Measurements from ENCODE around the gene GABRG3. TPM values are rescaled to one million over a fixed set of nuclear protein-coding genes. Genes with fewer than 3 reads are reported as not detected.

Gene GABRG3
- polyA plus RNA-seq, 1 donor (not counting 4 experiments of a cell fraction or from before 2014, with no cell fraction given), result not detected

- Histone ChIP-seq H4K20me1 (ENCODE audit: control insufficient read depth, extremely low read depth, insufficient read depth, low read length) (no peaks in the 10 kb centered on the region), H3K4me2 (ENCODE audit: control insufficient read depth, extremely low read depth, insufficient read depth, low read depth, low read length) (no peak overlapping the region), H3K27ac (ENCODE audit: control insufficient read depth, insufficient read depth, low read length) (no peak overlapping the region), H3K36me3 (ENCODE audit: control insufficient read depth in 2 of 2, extremely low read depth in 1 of 2, insufficient read depth in 2 of 2, low read length in 2 of 2) (no peaks in the 10 kb centered on the region), H3K9me1 (ENCODE audit: control insufficient read depth, extremely low read depth, insufficient read depth, low read length) (no peaks in the 10 kb centered on the region), H3K9ac (ENCODE audit: control insufficient read depth, extremely low read depth, insufficient read depth, low read length) (no peak overlapping the region), H3K4me1 (ENCODE audit: control insufficient read depth, extremely low read depth, insufficient read depth, low read length) (peaks cover 28% of the 10 kb centered on the region), H3K27me3 (ENCODE audit: control insufficient read depth, extremely low read depth, insufficient read depth, low read length) (no peaks in the 10 kb centered on the region), H3K9me3 (ENCODE audit: control insufficient read depth, low read depth, low read length) (no peaks in the 10 kb centered on the region), H2AFZ (ENCODE audit: control insufficient read depth, low read length) (no peak overlapping the region), H3K79me2 (ENCODE audit: control insufficient read depth, insufficient read depth, low read length) (no peaks in the 10 kb centered on the region), H3K4me3 (ENCODE audit: control insufficient read depth in 2 of 3, extremely low read depth in 1 of 3, insufficient read depth in 2 of 3, low read depth in 1 of 3, low read length in 3 of 3) (no peak overlapping the region)
- TF ChIP-seq, protein P1, sequence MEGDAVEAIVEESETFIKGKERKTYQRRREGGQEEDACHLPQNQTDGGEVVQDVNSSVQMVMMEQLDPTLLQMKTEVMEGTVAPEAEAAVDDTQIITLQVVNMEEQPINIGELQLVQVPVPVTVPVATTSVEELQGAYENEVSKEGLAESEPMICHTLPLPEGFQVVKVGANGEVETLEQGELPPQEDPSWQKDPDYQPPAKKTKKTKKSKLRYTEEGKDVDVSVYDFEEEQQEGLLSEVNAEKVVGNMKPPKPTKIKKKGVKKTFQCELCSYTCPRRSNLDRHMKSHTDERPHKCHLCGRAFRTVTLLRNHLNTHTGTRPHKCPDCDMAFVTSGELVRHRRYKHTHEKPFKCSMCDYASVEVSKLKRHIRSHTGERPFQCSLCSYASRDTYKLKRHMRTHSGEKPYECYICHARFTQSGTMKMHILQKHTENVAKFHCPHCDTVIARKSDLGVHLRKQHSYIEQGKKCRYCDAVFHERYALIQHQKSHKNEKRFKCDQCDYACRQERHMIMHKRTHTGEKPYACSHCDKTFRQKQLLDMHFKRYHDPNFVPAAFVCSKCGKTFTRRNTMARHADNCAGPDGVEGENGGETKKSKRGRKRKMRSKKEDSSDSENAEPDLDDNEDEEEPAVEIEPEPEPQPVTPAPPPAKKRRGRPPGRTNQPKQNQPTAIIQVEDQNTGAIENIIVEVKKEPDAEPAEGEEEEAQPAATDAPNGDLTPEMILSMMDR (optimal IDR thresholded peaks at IDR 0.05 in 1 of 3, IDR thresholded peaks at IDR 0.05 in 1 of 3, conservative IDR thresholded peaks at IDR 0.05 in 1 of 3; ENCODE audit: extremely low read depth in 1 of 3, insufficient read depth in 2 of 3, low read length in 3 of 3), result no peak
- no peak for TF ChIP-seq EZH2 (IDR thresholded peaks at IDR 0.05; ENCODE audit: low read length)
- dilution Hi-C loops (cut with MboI; ENCODE audit: extremely low pct_ligation_motif_present, low sequenced_read_pairs), result no loop called here
- FAIRE-seq (no peak), DNase-seq (ENCODE audit: low read depth, low spot score) (no peak)
These were observed 510.8 kb downstream of the GABRG3 start for GRCh38 chr15:27481768-27482167.

- Histone ChIP-seq H3K9ac (ENCODE audit: control insufficient read depth, extremely low read depth, insufficient read depth, low read length) (no peak overlapping the region), H3K9me1 (ENCODE audit: control insufficient read depth, extremely low read depth, insufficient read depth, low read length) (no peaks in the 10 kb centered on the region), H3K4me2 (ENCODE audit: control insufficient read depth, extremely low read depth, insufficient read depth, low read depth, low read length) (no peak overlapping the region), H3K79me2 (ENCODE audit: control insufficient read depth, insufficient read depth, low read length) (no peaks in the 10 kb centered on the region), H3K4me3 (ENCODE audit: control insufficient read depth in 2 of 3, extremely low read depth in 1 of 3, insufficient read depth in 2 of 3, low read depth in 1 of 3, low read length in 3 of 3) (no peak overlapping the region), H3K36me3 (ENCODE audit: control insufficient read depth in 2 of 2, extremely low read depth in 1 of 2, insufficient read depth in 2 of 2, low read length in 2 of 2) (no peaks in the 10 kb centered on the region), H3K9me3 (ENCODE audit: control insufficient read depth, low read depth, low read length) (no peaks in the 10 kb centered on the region), H4K20me1 (ENCODE audit: control insufficient read depth, extremely low read depth, insufficient read depth, low read length) (no peaks in the 10 kb centered on the region), H3K27me3 (ENCODE audit: control insufficient read depth, extremely low read depth, insufficient read depth, low read length) (no peaks in the 10 kb centered on the region), H3K4me1 (ENCODE audit: control insufficient read depth, extremely low read depth, insufficient read depth, low read length) (peaks cover 33% of the 10 kb centered on the region), H2AFZ (ENCODE audit: control insufficient read depth, low read length) (no peak overlapping the region), H3K27ac (ENCODE audit: control insufficient read depth, insufficient read depth, low read length) (no peak overlapping the region)
- TF ChIP-seq, protein P1 (optimal IDR thresholded peaks at IDR 0.05 in 1 of 3, IDR thresholded peaks at IDR 0.05 in 1 of 3, conservative IDR thresholded peaks at IDR 0.05 in 1 of 3; ENCODE audit: extremely low read depth in 1 of 3, insufficient read depth in 2 of 3, low read length in 3 of 3), result no peak
- no peak for TF ChIP-seq EZH2 (IDR thresholded peaks at IDR 0.05; ENCODE audit: low read length)
- FAIRE-seq (no peak), DNase-seq (ENCODE audit: low read depth, low spot score) (no peak)
- dilution Hi-C loops (cut with MboI; ENCODE audit: extremely low pct_ligation_motif_present, low sequenced_read_pairs), result no loop called here
These were observed 511.3 kb downstream of the GABRG3 start for GRCh38 chr15:27482287-27482686.
